Measurements from ENCODE around the gene KCNT2.

DNA sequence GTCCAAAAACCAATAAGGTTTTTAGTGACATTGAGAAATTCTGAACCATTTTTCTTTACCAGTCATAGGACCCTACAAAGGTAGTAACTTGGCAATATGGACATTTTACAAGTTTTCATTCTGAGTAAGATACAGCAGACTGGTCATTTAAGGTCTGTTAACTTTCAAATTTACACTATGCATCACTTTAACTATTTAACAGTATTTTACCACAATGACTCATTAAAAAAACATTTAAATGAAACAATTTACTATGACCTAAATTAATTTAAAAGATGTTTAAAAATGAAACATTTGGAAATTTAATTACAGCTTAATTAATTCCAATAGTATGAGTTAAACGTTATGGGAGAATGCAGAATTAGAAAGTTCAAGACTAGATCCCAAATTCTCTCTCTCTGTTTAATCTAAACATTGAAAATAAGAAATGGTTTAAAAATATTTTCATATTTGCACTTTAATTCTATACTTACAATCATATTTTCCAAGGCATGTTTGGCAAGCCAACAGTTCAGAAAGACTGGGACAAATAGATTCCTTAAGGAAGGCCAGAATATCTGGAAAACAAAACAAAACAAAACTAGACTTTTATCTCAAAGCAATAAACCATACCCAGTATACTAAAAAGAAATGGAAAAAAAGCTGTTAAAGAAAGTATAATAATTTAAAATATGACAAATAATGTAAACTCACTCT, 140.9 kb downstream of the KCNT2 start:
- no peak for TF ChIP-seq POLR2A (IDR thresholded peaks at IDR 0.05; ENCODE audit: low read depth, low read length)
- TF ChIP-seq, protein P1, sequence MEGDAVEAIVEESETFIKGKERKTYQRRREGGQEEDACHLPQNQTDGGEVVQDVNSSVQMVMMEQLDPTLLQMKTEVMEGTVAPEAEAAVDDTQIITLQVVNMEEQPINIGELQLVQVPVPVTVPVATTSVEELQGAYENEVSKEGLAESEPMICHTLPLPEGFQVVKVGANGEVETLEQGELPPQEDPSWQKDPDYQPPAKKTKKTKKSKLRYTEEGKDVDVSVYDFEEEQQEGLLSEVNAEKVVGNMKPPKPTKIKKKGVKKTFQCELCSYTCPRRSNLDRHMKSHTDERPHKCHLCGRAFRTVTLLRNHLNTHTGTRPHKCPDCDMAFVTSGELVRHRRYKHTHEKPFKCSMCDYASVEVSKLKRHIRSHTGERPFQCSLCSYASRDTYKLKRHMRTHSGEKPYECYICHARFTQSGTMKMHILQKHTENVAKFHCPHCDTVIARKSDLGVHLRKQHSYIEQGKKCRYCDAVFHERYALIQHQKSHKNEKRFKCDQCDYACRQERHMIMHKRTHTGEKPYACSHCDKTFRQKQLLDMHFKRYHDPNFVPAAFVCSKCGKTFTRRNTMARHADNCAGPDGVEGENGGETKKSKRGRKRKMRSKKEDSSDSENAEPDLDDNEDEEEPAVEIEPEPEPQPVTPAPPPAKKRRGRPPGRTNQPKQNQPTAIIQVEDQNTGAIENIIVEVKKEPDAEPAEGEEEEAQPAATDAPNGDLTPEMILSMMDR (IDR thresholded peaks at IDR 0.05; ENCODE audit: extremely low read depth in 1 of 2, insufficient read depth in 1 of 2, low read depth in 1 of 2, low read length in 2 of 2), result no peak
